K562 (cell line): Measurements from ENCODE around the gene PNPLA8. TPM values are rescaled to one million over a fixed set of nuclear protein-coding genes. Genes with fewer than 3 reads are reported as not detected.

Experiments
- CBX3 ChIP-seq, 2 experiments: IDR thresholded peaks; 1 replicate in 1 of 2; 2 replicates in 1 of 2; pipeline ENCODE4 v1.6.1; 2012; ENCODE audit warnings: inconsistent platforms in 2 of 2, low read length in 2 of 2, borderline replicate concordance in 1 of 2, control low read depth in 1 of 2
- ILF3 ChIP-seq: fragments of 450-650 bp; IDR thresholded peaks from 2 replicates; pipeline ENCODE4 v1.6.1; 2018; ENCODE audit warnings: antibody characterized with exemption, mild to moderate bottlenecking, moderate library complexity, borderline replicate concordance
- JUN ChIP-seq, 2 experiments: sonication (generic) in 1 of 2; formaldehyde crosslinking in 1 of 2; IDR thresholded peaks; 2 replicates each; pipeline versions ENCODE4 v1.6.1 to v1.8.0; 2012 to 2022; ENCODE audit warnings: borderline replicate concordance in 2 of 2, mild to moderate bottlenecking in 2 of 2, improper control_type of control experiment in 1 of 2, low read depth in 1 of 2, low read length in 1 of 2, missing genetic modification reagents in 1 of 2
- PRPF4 ChIP-seq: fragments of 200-400 bp; formaldehyde crosslinking; IDR thresholded peaks from one replicate; pipeline ENCODE4 v1.6.1; 2017; ENCODE audit warnings: low read length, low read depth, mild to moderate bottlenecking; ENCODE audit not compliant: insufficient read depth, poor library complexity, severe bottlenecking
- REST ChIP-seq, 2 experiments: fragments of 450-650 bp; formaldehyde crosslinking in 1 of 2; IDR thresholded peaks; 2 replicates each; pipeline versions ENCODE4 v1.4.0 to v1.6.1; 2014 to 2020; ENCODE audit warnings: mild to moderate bottlenecking in 2 of 2, borderline replicate concordance in 1 of 2, low read depth in 1 of 2
- RFX7 ChIP-seq: fragments of 250-450 bp; sonication (Bioruptor Pico); IDR thresholded peaks from 2 replicates; pipeline ENCODE4 v1.5.1; 2021; ENCODE audit warnings: mild to moderate bottlenecking
- ZNF449 ChIP-seq: fragments of 250-450 bp; sonication (Bioruptor Pico); IDR thresholded peaks from 2 replicates; pipeline ENCODE4 v1.8.0; 2022; ENCODE audit warnings: moderate library complexity, mild to moderate bottlenecking, inconsistent platforms
- ZNF75A ChIP-seq: fragments of 450-650 bp; formaldehyde crosslinking; IDR thresholded peaks from 2 replicates; pipeline ENCODE4 v1.4.0; 2020; ENCODE audit warnings: mild to moderate bottlenecking
- ZNF778 ChIP-seq: fragments of 450-650 bp; formaldehyde crosslinking; IDR thresholded peaks from 2 replicates; pipeline ENCODE4 v1.4.0; 2020; ENCODE audit warnings: mild to moderate bottlenecking, moderate library complexity
- polyA plus RNA-seq, 8 experiments: library from polyadenylated mRNA; depleted of rRNA in 4 of 8; stranded (reverse) in 5 of 8; unstranded in 3 of 8; fragments of >200 nt; fragmentation: Nextera tagmentation in 2 of 8; fragmentation: Illumina TruSeq in 1 of 8; extraction: Ambion mirVana in 2 of 8; extraction: Trizol in 1 of 8; gene quantifications; 2 replicates each; pipeline versions ENCODE4 v1.2.1 to v1.2.3, GENCODE V29; 2011 to 2014; ENCODE audit warnings: inconsistent platforms in 1 of 8, missing spikeins in 1 of 8
- total RNA-seq, 7 experiments: library from RNA; depleted of rRNA in 6 of 7; stranded (reverse); fragments of >200 nt in 6 of 7; fragmentation: Illumina TruSeq in 2 of 7; extraction: Trizol in 2 of 7; gene quantifications; 2 replicates each; pipeline versions ENCODE4 v1.2.1 to v1.2.3, GENCODE V29; 2011 to 2021; ENCODE audit warnings: low replicate concordance in 1 of 7
- TF ChIP-seq, protein P1 (sequence below): fragments of 250-450 bp; sonication (Bioruptor Pico); IDR thresholded peaks from 2 replicates; pipeline ENCODE4 v1.8.0; 2021; ENCODE audit warnings: moderate library complexity, mild to moderate bottlenecking, inconsistent platforms
- TF ChIP-seq, protein P2 (sequence below): fragments of 450-650 bp; formaldehyde crosslinking; IDR thresholded peaks from 2 replicates; pipeline ENCODE4 v1.4.0; 2022; ENCODE audit warnings: missing genetic modification characterization

PNPLA8 gene
- total and polyA plus RNA-seq, 9 of the 15 experiments (the other 6 are each of a cell fraction or from before 2014, with no cell fraction given): 12.8 to 27.6 (median 16.3) TPM

DNA sequence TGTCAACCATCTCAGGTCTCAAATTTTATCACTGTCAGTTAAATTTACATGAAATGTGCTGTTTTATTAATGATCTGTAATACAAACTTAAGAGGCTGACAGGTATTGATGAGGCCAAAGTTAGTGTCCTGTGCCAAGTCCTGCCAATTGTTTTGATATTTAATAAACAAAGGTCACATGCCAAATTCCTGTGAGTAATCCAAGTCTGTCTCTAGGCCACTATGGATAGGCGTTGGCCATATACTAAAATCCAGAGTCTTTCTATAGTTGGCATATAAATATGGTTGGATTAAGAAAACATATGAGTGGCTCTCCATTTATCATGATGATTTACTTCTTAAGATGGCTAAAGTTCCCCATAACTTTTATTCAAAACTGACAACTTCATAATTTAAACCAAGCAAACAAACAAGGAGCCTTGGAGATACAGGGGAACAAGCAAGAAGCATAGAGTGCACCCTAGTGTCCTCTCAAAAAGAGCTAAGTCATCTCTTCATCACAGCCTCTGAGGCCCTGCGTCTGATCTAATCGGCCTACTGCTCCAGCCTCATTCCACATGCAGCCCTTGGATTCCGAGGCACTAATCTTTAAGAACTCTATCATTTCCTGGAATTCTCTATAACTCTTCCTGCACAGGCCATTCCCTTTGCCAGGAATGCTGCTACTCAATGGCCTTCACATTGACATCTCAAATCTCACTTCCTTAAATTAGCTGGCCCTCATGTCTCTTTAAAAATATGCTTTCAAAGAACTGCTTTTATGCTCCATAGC lies 37.0 kb downstream of the PNPLA8 start (continued):
- TF ChIP-seq ZNF449 (no peak), ZNF75A (CRISPR knock-in tag) (no peak), PRPF4 (no peak), ZNF778 (CRISPR knock-in tag) (no peak), CBX3 (IDR thresholded peaks at IDR 0.05; ENCODE audit: borderline replicate concordance in 1 of 2, low read length in 2 of 2) (0 out of 3 replicates have a peak, but pooled peaks of 1 of the 2 experiments have one; percentile 22), ILF3 (no peak), JUN (IDR thresholded peaks at IDR 0.05; ENCODE audit: borderline replicate concordance, low read depth, low read length) (no peak), JUN (CRISPR knock-in tag; IDR thresholded peaks at IDR 0.05; ENCODE audit: borderline replicate concordance) (no peak), RFX7 (no peak), REST (IDR thresholded peaks at IDR 0.05; ENCODE audit: borderline replicate concordance) (peak; percentile 26; the same call in 1 of the 2 replicates), REST (CRISPR knock-in tag; IDR thresholded peaks at IDR 0.05; ENCODE audit: low read depth) (0 out of 2 replicates have a peak, but pooled peaks have one; percentile 25)
- TF ChIP-seq, protein P1, sequence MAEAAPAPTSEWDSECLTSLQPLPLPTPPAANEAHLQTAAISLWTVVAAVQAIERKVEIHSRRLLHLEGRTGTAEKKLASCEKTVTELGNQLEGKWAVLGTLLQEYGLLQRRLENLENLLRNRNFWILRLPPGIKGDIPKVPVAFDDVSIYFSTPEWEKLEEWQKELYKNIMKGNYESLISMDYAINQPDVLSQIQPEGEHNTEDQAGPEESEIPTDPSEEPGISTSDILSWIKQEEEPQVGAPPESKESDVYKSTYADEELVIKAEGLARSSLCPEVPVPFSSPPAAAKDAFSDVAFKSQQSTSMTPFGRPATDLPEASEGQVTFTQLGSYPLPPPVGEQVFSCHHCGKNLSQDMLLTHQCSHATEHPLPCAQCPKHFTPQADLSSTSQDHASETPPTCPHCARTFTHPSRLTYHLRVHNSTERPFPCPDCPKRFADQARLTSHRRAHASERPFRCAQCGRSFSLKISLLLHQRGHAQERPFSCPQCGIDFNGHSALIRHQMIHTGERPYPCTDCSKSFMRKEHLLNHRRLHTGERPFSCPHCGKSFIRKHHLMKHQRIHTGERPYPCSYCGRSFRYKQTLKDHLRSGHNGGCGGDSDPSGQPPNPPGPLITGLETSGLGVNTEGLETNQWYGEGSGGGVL (CRISPR knock-in tag): no peak
- TF ChIP-seq, protein P2, sequence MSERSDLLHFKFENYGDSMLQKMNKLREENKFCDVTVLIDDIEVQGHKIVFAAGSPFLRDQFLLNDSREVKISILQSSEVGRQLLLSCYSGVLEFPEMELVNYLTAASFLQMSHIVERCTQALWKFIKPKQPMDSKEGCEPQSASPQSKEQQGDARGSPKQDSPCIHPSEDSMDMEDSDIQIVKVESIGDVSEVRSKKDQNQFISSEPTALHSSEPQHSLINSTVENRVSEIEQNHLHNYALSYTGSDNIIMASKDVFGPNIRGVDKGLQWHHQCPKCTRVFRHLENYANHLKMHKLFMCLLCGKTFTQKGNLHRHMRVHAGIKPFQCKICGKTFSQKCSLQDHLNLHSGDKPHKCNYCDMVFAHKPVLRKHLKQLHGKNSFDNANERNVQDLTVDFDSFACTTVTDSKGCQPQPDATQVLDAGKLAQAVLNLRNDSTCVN: no peak
